ENCODE data around the gene PRSS27.
A peak's percentile ranks its signal among the peaks of the same experiment; 100 is the strongest.
"Not testable (repeated sequence)": the region's sequence is repeated elsewhere in the genome, so short reads cannot be mapped to it uniquely, and the experiment has no call there.

The PRSS27 gene

GRCh38 chr16:2670017-2670416 lies 50.0 kb downstream of the PRSS27 start:
- DNase-seq = peak in 1 of 2 experiments; percentile 18

GRCh38 chr16:2669587-2669986 lies 50.4 kb downstream of the PRSS27 start:
- DNase-seq = not testable (repeated sequence)

GRCh38 chr16:2666671-2667070 lies 53.4 kb downstream of the PRSS27 start:
- not testable (repeated sequence) for DNase-seq

DNA sequence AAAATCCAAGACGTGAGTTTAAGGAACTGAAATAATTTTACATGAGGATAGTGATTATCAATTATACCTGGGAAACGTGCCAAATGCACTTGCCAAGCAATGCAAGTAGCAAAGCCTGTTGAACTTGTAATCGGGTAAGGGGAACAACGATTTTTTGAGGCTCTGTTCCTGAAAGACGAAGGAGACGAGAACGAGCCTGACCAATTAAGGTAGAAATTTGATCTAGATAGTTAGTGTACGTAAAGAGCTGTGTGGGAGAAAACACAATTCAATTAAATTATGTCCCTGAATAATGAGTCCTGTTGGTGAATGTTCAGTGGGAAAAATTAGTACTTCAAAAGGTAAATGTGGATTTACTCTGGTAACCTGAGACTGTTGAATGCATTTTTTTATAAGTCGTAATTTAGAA lies 55.4 kb downstream of the PRSS27 start:
- DNase-seq = no peak

DNA sequence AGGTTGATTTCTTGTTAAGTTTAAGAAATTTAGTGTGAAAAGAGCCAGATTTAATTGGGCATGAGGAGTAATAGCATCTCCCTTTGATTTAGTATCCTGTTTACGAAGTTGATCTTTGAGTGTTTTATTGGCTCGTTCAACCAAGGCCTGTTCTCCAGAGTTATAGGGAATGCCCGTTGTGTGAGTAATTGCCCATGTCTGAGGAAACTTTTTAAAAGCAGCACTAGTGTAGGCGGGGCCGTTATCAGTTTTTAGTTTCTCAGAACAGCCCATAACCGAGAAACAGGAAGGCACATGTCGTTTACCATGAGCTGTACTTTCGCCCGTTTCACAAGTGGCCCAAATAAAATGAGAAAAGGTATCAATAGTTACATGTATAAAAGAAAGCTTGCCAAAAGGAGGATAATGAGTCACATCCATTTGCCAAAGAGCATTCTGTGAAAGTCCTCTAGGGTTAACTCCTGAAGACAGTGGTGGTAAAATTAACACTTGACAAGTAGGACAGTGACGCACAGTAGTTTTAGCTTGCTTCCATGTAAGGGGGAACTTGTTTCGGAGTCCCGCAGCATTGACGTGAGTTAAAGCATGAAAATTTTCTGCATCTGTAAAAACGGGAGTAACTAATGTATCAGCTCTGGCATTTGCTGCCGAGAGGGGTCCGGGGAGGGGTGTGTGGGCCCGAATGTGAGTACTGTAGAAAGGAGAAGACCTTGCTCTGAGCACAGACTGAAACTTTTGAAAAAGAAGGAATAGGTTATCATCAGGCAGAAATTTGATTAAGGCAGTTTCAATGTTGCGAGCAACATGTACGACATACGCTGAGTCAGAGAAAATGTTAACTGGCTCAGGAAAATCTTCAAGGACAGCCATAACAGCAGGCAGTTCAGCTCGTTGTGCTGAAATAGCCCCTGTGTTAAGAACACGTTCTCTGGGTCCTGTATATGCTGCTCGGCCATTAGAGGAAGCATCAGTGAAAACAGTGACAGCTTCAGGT lies 56.2 kb downstream of the PRSS27 start:
- no peak for DNase-seq
